ENCODE measurements around the gene PSME1. TPM values are rescaled to one million over a fixed set of nuclear protein-coding genes. Genes with fewer than 3 reads are reported as not detected.
A peak's percentile ranks its signal among the peaks of the same experiment; 100 is the strongest.

PSME1 gene
- total and polyA plus RNA-seq, 2 of the 13 experiments (the other 11 are each of a cell fraction or from before 2014, with no cell fraction given): 159 to 608 TPM

- TF ChIP-seq EP300 (IDR thresholded peaks at IDR 0.05; ENCODE audit: low read depth in 2 of 2, low read length in 2 of 2) (no peak), EP300 (CRISPR knock-in tag; IDR thresholded peaks at IDR 0.05; ENCODE audit: borderline replicate concordance) (0 out of 2 replicates have a peak, but pooled peaks have one; percentile 10), DMAP1 (CRISPR knock-in tag; IDR thresholded peaks at IDR 0.05) (no peak), POLR2AphosphoS2 (IDR thresholded peaks at IDR 0.05; ENCODE audit: low read depth, low read length) (0 out of 2 replicates have a peak, but pooled peaks have one; percentile 26), ZNF451 (CRISPR knock-in tag; IDR thresholded peaks at IDR 0.05) (no peak), ZBTB34 (CRISPR knock-in tag; IDR thresholded peaks at IDR 0.05) (0 out of 2 replicates have a peak, but pooled peaks have one; percentile 13), HNRNPH1 (optimal IDR thresholded peaks at IDR 0.05; ENCODE audit: low read depth, low read length) (no peak), ZNF556 (CRISPR knock-in tag; IDR thresholded peaks at IDR 0.05; ENCODE audit: borderline replicate concordance) (0 out of 2 replicates have a peak, but pooled peaks have one; percentile 33), GATAD1 (CRISPR knock-in tag; IDR thresholded peaks at IDR 0.05) (no peak), NFE2L1 (CRISPR knock-in tag; IDR thresholded peaks at IDR 0.05; ENCODE audit: borderline replicate concordance) (no peak), RBFOX2 (IDR thresholded peaks at IDR 0.05; ENCODE audit: low read depth, low read length) (no peak), ZNF484 (CRISPR knock-in tag; IDR thresholded peaks at IDR 0.05; ENCODE audit: borderline replicate concordance, low read depth) (no peak), NFKB2 (CRISPR knock-in tag; IDR thresholded peaks at IDR 0.05; ENCODE audit: borderline replicate concordance) (no peak), UBTF (CRISPR knock-in tag; IDR thresholded peaks at IDR 0.05) (no peak), ZNF256 (CRISPR knock-in tag; conservative IDR thresholded peaks at IDR 0.05) (no peak), ZNF180 (CRISPR knock-in tag; IDR thresholded peaks at IDR 0.05; ENCODE audit: borderline replicate concordance, low read depth) (no peak), PHF20 (CRISPR knock-in tag; IDR thresholded peaks at IDR 0.05) (no peak), CBX5 (CRISPR knock-in tag; IDR thresholded peaks at IDR 0.05; ENCODE audit: borderline replicate concordance) (no peak), SRY (CRISPR knock-in tag; IDR thresholded peaks at IDR 0.05) (no peak), CHD4 (IDR thresholded peaks at IDR 0.05; ENCODE audit: borderline replicate concordance, low read length) (no peak), MTA1 (CRISPR knock-in tag; IDR thresholded peaks at IDR 0.05; ENCODE audit: borderline replicate concordance) (0 out of 2 replicates have a peak, but pooled peaks have one; percentile 32), TGIF2 (CRISPR knock-in tag; IDR thresholded peaks at IDR 0.05) (no peak), ATAD3A (CRISPR knock-in tag; IDR thresholded peaks at IDR 0.05) (0 out of 2 replicates have a peak, but pooled peaks have one; percentile 74), TEF (CRISPR knock-in tag; IDR thresholded peaks at IDR 0.05) (no peak), TRAFD1 (CRISPR knock-in tag; IDR thresholded peaks at IDR 0.05; ENCODE audit: borderline replicate concordance) (0 out of 2 replicates have a peak, but pooled peaks have one; percentile 42)
These were observed 26.1 kb downstream of the PSME1 start (continued) for GRCh38 chr14:24162093-24162492.

Data from HepG2 (cell line).